Measurements from ENCODE around the gene KIF5A. TPM values are rescaled to one million over a fixed set of nuclear protein-coding genes. Genes with fewer than 3 reads are reported as not detected.

Gene KIF5A
- total and polyA plus RNA-seq, 2 of the 4 experiments (the other 2 are of a cell fraction) = 0.15 to 0.18 TPM

- CTCF ChIA-PET = no interaction called here
- H2BK5ac ChIP-seq (ENCODE audit: low read depth, low read length, poor library complexity, severe bottlenecking) = no peak overlapping the region
- H3K14ac ChIP-seq (replicated peaks; ENCODE audit: low read depth, low read length) = no peak overlapping the region
- H4K5ac ChIP-seq (ENCODE audit: low read depth, low read length) = no peak overlapping the region
- no peak overlapping the region for H2BK20ac ChIP-seq (ENCODE audit: low read depth, low read length)
- H3K4me3 ChIP-seq (ENCODE audit: insufficient read depth, low read depth, low read length) = no peak overlapping the region
- intact Hi-C loops (cut with micrococcal nuclease) = no loop called here
- no peaks in the 10 kb centered on the region for H3K36me3 ChIP-seq (ENCODE audit: control insufficient read depth, insufficient read depth, low read length)
- DNase-seq (no peak), ATAC-seq (ENCODE audit: low read depth) (no peak)
- H4K20me1 ChIP-seq (ENCODE audit: insufficient read depth, low read length) = no peaks in the 10 kb centered on the region
- H2BK15ac ChIP-seq (ENCODE audit: low read depth, low read length) = no peak overlapping the region
- no peak for TF ChIP-seq CEBPB (IDR thresholded peaks at IDR 0.05; ENCODE audit: low read depth, low read length)
- no peak for TF ChIP-seq NFE2L2 (IDR thresholded peaks at IDR 0.05; ENCODE audit: low read depth, low read length)
- TF ChIP-seq CHD1 (IDR thresholded peaks at IDR 0.05; ENCODE audit: low read depth, low read length) = no peak
- TF ChIP-seq MAZ (IDR thresholded peaks at IDR 0.05; ENCODE audit: borderline replicate concordance, low read depth, low read length) = no peak
- no peak for TF ChIP-seq POLR2A (IDR thresholded peaks at IDR 0.05; ENCODE audit: low read depth, low read length)
- no peak for TF ChIP-seq ELK1 (IDR thresholded peaks at IDR 0.05; ENCODE audit: borderline replicate concordance, low read depth, low read length)
- TF ChIP-seq RFX5 (IDR thresholded peaks at IDR 0.05; ENCODE audit: low read depth, low read length) = no peak
- no peak for TF ChIP-seq MXI1 (IDR thresholded peaks at IDR 0.05; ENCODE audit: borderline replicate concordance, low read depth, low read length)
- TF ChIP-seq BHLHE40 (IDR thresholded peaks at IDR 0.05; ENCODE audit: low read depth, low read length) = no peak
- no peak for TF ChIP-seq USF2 (IDR thresholded peaks at IDR 0.05; ENCODE audit: low read depth, low read length)
- TF ChIP-seq FOS (IDR thresholded peaks at IDR 0.05; ENCODE audit: low read depth, low read length) = no peak
- H2BK120ac ChIP-seq (ENCODE audit: low read depth, low read length) = no peak overlapping the region
- H3K9ac ChIP-seq (ENCODE audit: low read depth, low read length) = no peak overlapping the region
- in situ Hi-C loops (cut with MboI; ENCODE audit: low sequenced_read_pairs) = no loop called here
- H3K4me2 ChIP-seq (ENCODE audit: low read depth, low read length) = no peak overlapping the region
- no CpG with 5 or more reads among the region's 2 CpGs for WGBS, 2 experiments (ENCODE audit: extremely low coverage in 2 of 2, insufficient read length in 1 of 2)
- peaks cover 3% of the 10 kb centered on the region for H3K4me1 ChIP-seq (ENCODE audit: control insufficient read depth, insufficient read depth, low read length)
- no peak overlapping the region for H3K56ac ChIP-seq (ENCODE audit: extremely low read depth, insufficient read depth, low read length)
- no peak overlapping the region for H2AFZ ChIP-seq (replicated peaks; ENCODE audit: low read length, poor library complexity)
- no peak overlapping the region for H4K91ac ChIP-seq (ENCODE audit: insufficient read depth, low read depth, low read length)
- POLR2A ChIA-PET (ENCODE audit: unreplicated experiment) = no interaction called here
- dilution Hi-C loops (cut with HindIII; ENCODE audit: low sequenced_read_pairs, unreplicated experiment) = loop anchor here (25.0 kb wide), 1 partner anchor 108 kb away; no protein-coding TSS in a partner anchor
- H2AK5ac ChIP-seq (ENCODE audit: low read depth, low read length) = no peak overlapping the region
- no peak overlapping the region for H3K4ac ChIP-seq (ENCODE audit: low read depth, low read length)
- no peak overlapping the region for H3K27ac ChIP-seq (ENCODE audit: insufficient read depth, low read length)
- BruUV-seq (replicated peaks) = no TSS peak
- no peak overlapping the region for H3K23ac ChIP-seq (ENCODE audit: low read depth, low read length)
- H3K79me1 ChIP-seq (ENCODE audit: low read depth in 1 of 2, low read length in 2 of 2) = peaks cover 0 to 4% of the 10 kb centered on the region in 2 experiments; a peak in 1 of 4 replicates
- H3K27me3 ChIP-seq (ENCODE audit: control insufficient read depth, insufficient read depth, low read length) = peaks cover 34% of the 10 kb centered on the region
- H3K9me3 ChIP-seq (ENCODE audit: control insufficient read depth, insufficient read depth, low read length) = no peaks in the 10 kb centered on the region
- no peak overlapping the region for H2AK9ac ChIP-seq (replicated peaks; ENCODE audit: low read depth, low read length, poor library complexity)
- H3K18ac ChIP-seq (ENCODE audit: low read depth, low read length) = no peak overlapping the region
- H3K9me1 ChIP-seq (ENCODE audit: insufficient read depth, low read length) = peaks cover 7% of the 10 kb centered on the region; the same call in 1 of the 2 replicates
- no peak overlapping the region for H4K8ac ChIP-seq (ENCODE audit: low read depth in 2 of 2, low read length in 2 of 2)
These were observed 4.6 kb downstream of the KIF5A start for GRCh38 chr12:57554453-57554852.
